Endothelial cell of umbilical vein (primary cell): ENCODE data around the gene KRT12. TPM values are rescaled to one million over a fixed set of nuclear protein-coding genes. Genes with fewer than 3 reads are reported as not detected.
"Not testable (repeated sequence)": the region's sequence is repeated elsewhere in the genome, so short reads cannot be mapped to it uniquely, and the experiment has no call there.

ENCODE experiments used
- BruUV-seq: library from RNA; stranded (reverse); fragments of 400-500 nt; replicated peaks from 2 replicates; lab custom pipeline; 2021; lab: Mats Ljungman, UMichigan
- CTCF ChIA-PET: fragments of 300-600, 350-600 bp; sonication (Branson Sonifier 250); formaldehyde crosslinking; loops from one replicate; lab custom pipeline; 2021; ENCODE audit warnings: antibody characterized with exemption, inconsistent platforms; lab: Charles Lee
- POLR2A ChIA-PET: fragments of 300-600, 350-600 bp; sonication (Branson Sonifier 250); formaldehyde crosslinking; loops from one replicate; lab custom pipeline; 2021; ENCODE audit warnings: antibody characterized with exemption, inconsistent platforms; lab: Charles Lee
- DNase-seq: peaks from one replicate; pipeline ENCODE4 v3.0.0-alpha.2; 2011; ENCODE audit warnings: low read depth, low spot score
- FAIRE-seq: peaks from 2 replicates; lab custom pipeline; 2011; peaks lifted over from hg19 to GRCh38; lab: Jason Lieb, UNC
- H2AFZ ChIP-seq: 2 replicates; pipeline ENCODE4 v1.6.0; 2012; ENCODE audit warnings: low read depth, low read length, control low read depth, inconsistent platforms
- H3K27ac ChIP-seq: 2 replicates; pipeline ENCODE4 v1.5.1; 2011; ENCODE audit warnings: low read depth, mild to moderate bottlenecking, control low read depth, low read length, moderate library complexity; ENCODE audit not compliant: insufficient read depth
- H3K27me3 ChIP-seq, 2 experiments: 2 replicates each; pipeline versions ENCODE4 v1.6.0 to v1.6.1; 2011; ENCODE audit warnings: low read length in 2 of 2, mixed read lengths in 1 of 2; ENCODE audit not compliant: control insufficient read depth in 2 of 2, insufficient read depth in 2 of 2
- H3K36me3 ChIP-seq, 2 experiments: 2 replicates in 1 of 2; 3 replicates in 1 of 2; pipeline ENCODE4 v1.5.1; 2011; ENCODE audit warnings: low read length in 2 of 2, mild to moderate bottlenecking in 1 of 2, moderate library complexity in 1 of 2; ENCODE audit not compliant: control insufficient read depth in 2 of 2, insufficient read depth in 2 of 2; ENCODE audit errors: extremely low read depth in 1 of 2
- H3K4me1 ChIP-seq: 3 replicates; pipeline ENCODE4 v1.5.1; 2011; ENCODE audit warnings: mild to moderate bottlenecking, low read length; ENCODE audit not compliant: control insufficient read depth, insufficient read depth; ENCODE audit errors: extremely low read depth
- H3K4me2 ChIP-seq: 2 replicates; pipeline ENCODE4 v1.6.1; 2011; ENCODE audit warnings: low read length, control low read depth, mixed read lengths; ENCODE audit not compliant: insufficient read depth
- H3K4me3 ChIP-seq, 3 experiments: fragments of 200-600 bp in 1 of 3; sonication (generic), shearing (Covaris generic) in 1 of 3; replicated peaks in 1 of 3; 2 replicates each; pipeline ENCODE4 v1.5.1; 2011 to 2016; ENCODE audit warnings: control low read depth in 3 of 3, low read length in 3 of 3, mild to moderate bottlenecking in 2 of 3, inconsistent platforms in 1 of 3, low read depth in 1 of 3, moderate library complexity in 1 of 3; ENCODE audit not compliant: insufficient read depth in 1 of 3
- H3K79me2 ChIP-seq: 2 replicates; pipeline ENCODE4 v1.6.0; 2012; ENCODE audit warnings: low read length, inconsistent platforms; ENCODE audit not compliant: control insufficient read depth, insufficient read depth
- H3K9ac ChIP-seq: replicated peaks from 2 replicates; pipeline ENCODE3; 2011; ENCODE audit warnings: low read length, control low read depth; ENCODE audit not compliant: insufficient read depth; ENCODE audit errors: extremely low read depth
- H3K9me1 ChIP-seq: replicated peaks from 3 replicates; pipeline ENCODE4 v1.6.0; 2011; ENCODE audit warnings: mild to moderate bottlenecking, low read length; ENCODE audit not compliant: control insufficient read depth, insufficient read depth; ENCODE audit errors: extremely low read depth
- H3K9me3 ChIP-seq: replicated peaks from 2 replicates; pipeline ENCODE4 v1.5.1; 2012; ENCODE audit warnings: low read length, inconsistent platforms; ENCODE audit not compliant: control insufficient read depth, insufficient read depth
- H4K20me1 ChIP-seq: replicated peaks from 2 replicates; pipeline ENCODE3; 2011; ENCODE audit warnings: mild to moderate bottlenecking, low read length; ENCODE audit not compliant: control insufficient read depth, insufficient read depth; ENCODE audit errors: extremely low read depth
- EZH2 ChIP-seq: IDR thresholded peaks from 2 replicates; pipeline ENCODE4 v1.6.1; 2012; ENCODE audit warnings: borderline replicate concordance, low read depth, mild to moderate bottlenecking, moderate library complexity, low read length, inconsistent platforms; ENCODE audit not compliant: severe bottlenecking
- MYC ChIP-seq: IDR thresholded peaks from one replicate; pipeline ENCODE4 v1.6.1; 2011; ENCODE audit warnings: mild to moderate bottlenecking, low read depth, low read length
- POLR2A ChIP-seq: IDR thresholded peaks from 2 replicates; pipeline ENCODE4 v1.6.1; 2012; ENCODE audit warnings: low read depth, mild to moderate bottlenecking, control low read depth, low read length
- POLR2AphosphoS5 ChIP-seq: IDR thresholded peaks from 2 replicates; pipeline ENCODE4 v1.6.1; 2012; ENCODE audit warnings: low read depth, mild to moderate bottlenecking, control low read depth, low read length, moderate library complexity; ENCODE audit not compliant: insufficient read depth
- dilution Hi-C: fragments of 300-500 bp; cut with MboI; formaldehyde crosslinking; loops from one replicate; pipeline ENCODE4 v1.15.0; 2019; ENCODE audit warnings: low sequenced_read_pairs; ENCODE audit not compliant: extremely low pct_ligation_motif_present
- intact Hi-C: fragments of 100-400 bp; cut with micrococcal nuclease; formaldehyde crosslinking; loops from one replicate; pipeline ENCODE4 v1.10.0; 2022
- polyA plus RNA-seq, 4 experiments: library from polyadenylated mRNA; depleted of rRNA in 3 of 4; stranded (reverse) in 3 of 4; unstranded in 1 of 4; fragments of >200 nt; gene quantifications; 2 replicates each; pipeline versions ENCODE4 v1.2.1 to v1.2.3, GENCODE V29; 2011 to 2012; ENCODE audit warnings: missing spikeins in 1 of 4
- total RNA-seq: library from RNA; stranded (reverse); gene quantifications from 2 replicates; pipeline ENCODE4 v1.2.3, GENCODE V29; 2021
- TF ChIP-seq, protein P1 (sequence below): IDR thresholded peaks from 2 replicates; pipeline ENCODE4 v1.6.1; 2011; ENCODE audit not compliant: insufficient read depth, insufficient read length

Gene KRT12
- total and polyA plus RNA-seq, 2 donors (not counting 3 experiments of a cell fraction or from before 2014, with no cell fraction given) = not detected

DNA sequence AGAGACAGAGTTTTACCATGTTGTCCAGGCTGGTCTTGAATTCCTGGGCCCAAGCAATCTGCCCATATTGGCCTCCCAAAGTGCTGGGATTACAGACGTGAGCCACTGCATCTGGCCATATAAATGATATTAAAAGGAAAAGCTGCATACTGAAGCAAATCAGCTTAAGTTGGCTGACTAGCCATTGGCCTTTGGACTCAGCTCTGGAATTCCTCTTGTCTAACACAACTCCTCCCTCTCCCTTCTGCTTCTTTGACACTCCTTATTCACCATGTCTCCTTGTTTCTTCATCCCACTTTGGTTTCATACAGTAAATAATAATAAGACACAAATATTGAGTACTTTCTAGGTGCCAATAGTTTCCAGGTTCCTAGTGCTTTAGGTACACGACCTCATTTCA, 7.5 kb downstream of the KRT12 start:
- no TSS peak for BruUV-seq
- H3K4me3 ChIP-seq = no peak overlapping the region
- H3K9ac ChIP-seq = no peak overlapping the region
- no peaks in the 10 kb centered on the region for H3K79me2 ChIP-seq
- no peak for FAIRE-seq
- intact Hi-C loops = no loop called here
- no peak for TF ChIP-seq MYC
- TF ChIP-seq POLR2AphosphoS5 = no peak
- TF ChIP-seq POLR2A = no peak
- TF ChIP-seq, protein P1, sequence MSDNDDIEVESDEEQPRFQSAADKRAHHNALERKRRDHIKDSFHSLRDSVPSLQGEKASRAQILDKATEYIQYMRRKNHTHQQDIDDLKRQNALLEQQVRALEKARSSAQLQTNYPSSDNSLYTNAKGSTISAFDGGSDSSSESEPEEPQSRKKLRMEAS = no peak
- TF ChIP-seq EZH2 = no peak
- no peaks in the 10 kb centered on the region for H3K9me3 ChIP-seq
- DNase-seq = no peak
- H3K27me3 ChIP-seq = peaks cover 0 to 3% of the 10 kb centered on the region in 2 experiments
- POLR2A ChIA-PET = no interaction called here
- H4K20me1 ChIP-seq = no peaks in the 10 kb centered on the region
- dilution Hi-C loops = no loop called here
- no peak overlapping the region for H2AFZ ChIP-seq
- H3K4me1 ChIP-seq = peaks cover under 1% of the 10 kb centered on the region
- no peak overlapping the region for H3K27ac ChIP-seq
- CTCF ChIA-PET = interaction anchor here (0.8 to 7.3 kb wide), 5 partner anchors 14 to 805 kb away, joined by 3 to 177 read pairs (median 10); no protein-coding TSS in a partner anchor
- H3K9me1 ChIP-seq = no peaks in the 10 kb centered on the region
- H3K4me2 ChIP-seq = no peak overlapping the region
- no peaks in the 10 kb centered on the region for H3K36me3 ChIP-seq

DNA sequence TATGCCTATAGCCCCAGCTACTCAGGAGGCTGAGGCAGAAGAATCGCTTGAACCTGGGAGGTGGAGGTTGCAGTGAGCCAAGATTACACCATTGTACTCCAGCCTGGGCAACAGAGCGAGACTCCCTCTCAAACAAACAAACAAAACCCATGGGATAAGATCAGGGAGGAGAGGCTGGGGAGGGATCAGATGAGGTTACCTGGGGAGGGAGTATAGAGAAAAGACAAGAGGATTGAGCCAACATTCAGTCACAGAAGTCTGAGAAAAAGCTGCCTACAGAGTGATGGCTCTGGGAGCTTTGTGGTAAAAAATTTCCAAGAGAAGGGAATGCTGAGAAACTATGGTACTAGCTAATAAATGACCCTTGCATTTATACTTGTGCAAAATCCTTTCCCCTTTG, 8.4 kb downstream of the KRT12 start:
- H3K27me3 ChIP-seq, H3K27ac ChIP-seq, DNase-seq, intact Hi-C loops, H3K9me1 ChIP-seq, BruUV-seq, H3K4me1 ChIP-seq, H3K9ac ChIP-seq, H3K36me3 ChIP-seq, H3K4me2 ChIP-seq, H3K79me2 ChIP-seq, POLR2A ChIA-PET, H3K9me3 ChIP-seq, H3K4me3 ChIP-seq, H2AFZ ChIP-seq, H4K20me1 ChIP-seq, FAIRE-seq, dilution Hi-C loops: not testable (repeated sequence)
- CTCF ChIA-PET = interaction anchor here (0.9 to 7.3 kb wide), 5 partner anchors 14 to 806 kb away, joined by 3 to 177 read pairs (median 10); no protein-coding TSS in a partner anchor
